Fibroblast of lung (primary cell): ENCODE results near the gene SDF2L1. TPM values are rescaled to one million over a fixed set of nuclear protein-coding genes. Genes with fewer than 3 reads are reported as not detected.

Experiments used
- DNase-seq, 2 donors: peaks; one replicate each; pipeline versions ENCODE4 v3.0.0 to v3.0.0-alpha.2; 2010; ENCODE audit warnings: low read depth in 2 of 2
- H2AFZ ChIP-seq: 2 replicates; pipeline ENCODE4 v1.5.1; 2012; ENCODE audit warnings: low read length, control low read depth, inconsistent platforms
- H3K27ac ChIP-seq: 2 replicates; pipeline ENCODE4 v1.5.1; 2011; ENCODE audit warnings: low read length, control low read depth; ENCODE audit not compliant: insufficient read depth
- H3K27me3 ChIP-seq: 2 replicates; pipeline ENCODE4 v1.5.1; 2011; ENCODE audit warnings: mild to moderate bottlenecking, low read length; ENCODE audit not compliant: control insufficient read depth, insufficient read depth
- H3K36me3 ChIP-seq: 2 replicates; pipeline ENCODE4 v1.5.1; 2011; ENCODE audit warnings: low read length; ENCODE audit not compliant: control insufficient read depth, insufficient read depth
- H3K4me1 ChIP-seq: 2 replicates; pipeline ENCODE4 v1.5.1; 2011; ENCODE audit warnings: low read length; ENCODE audit not compliant: control insufficient read depth, insufficient read depth; ENCODE audit errors: extremely low read depth
- H3K4me2 ChIP-seq: 2 replicates; pipeline ENCODE4 v1.5.1; 2011; ENCODE audit warnings: low read length, control low read depth; ENCODE audit not compliant: insufficient read depth; ENCODE audit errors: extremely low read depth
- H3K4me3 ChIP-seq, 4 experiments: fragments of 200-600 bp in 1 of 4; sonication (generic) in 1 of 4; replicated peaks in 1 of 4; 2 replicates each; pipeline ENCODE4 v1.5.1; 2011 to 2016; ENCODE audit warnings: low read length in 4 of 4, low read depth in 3 of 4, mild to moderate bottlenecking in 3 of 4, control low read depth in 2 of 4, inconsistent platforms in 1 of 4, mixed read lengths in 1 of 4; ENCODE audit not compliant: insufficient read depth in 1 of 4; ENCODE audit errors: control extremely low read depth in 1 of 4
- H3K79me2 ChIP-seq: 2 replicates; pipeline ENCODE4 v1.5.1; 2012; ENCODE audit warnings: mild to moderate bottlenecking, low read length, inconsistent platforms; ENCODE audit not compliant: control insufficient read depth, insufficient read depth
- H3K9ac ChIP-seq: 2 replicates; pipeline ENCODE4 v1.5.1; 2011; ENCODE audit warnings: mild to moderate bottlenecking, low read length, control low read depth; ENCODE audit not compliant: insufficient read depth
- H3K9me3 ChIP-seq: 2 replicates; pipeline ENCODE4 v1.5.1; 2012; ENCODE audit warnings: low read depth, low read length; ENCODE audit not compliant: control insufficient read depth, insufficient read depth
- H4K20me1 ChIP-seq: 2 replicates; pipeline ENCODE4 v1.5.1; 2011; ENCODE audit warnings: low read length; ENCODE audit not compliant: control insufficient read depth, insufficient read depth; ENCODE audit errors: extremely low read depth
- EZH2 ChIP-seq: IDR thresholded peaks from 2 replicates; pipeline ENCODE4 v1.5.1; 2012; ENCODE audit warnings: low read length, control low read depth, mild to moderate bottlenecking; ENCODE audit errors: missing control alignments
- polyA plus RNA-seq, 2 donors: library from polyadenylated mRNA; depleted of rRNA in 1 of 2; stranded (reverse) in 1 of 2; unstranded in 1 of 2; fragments of >200 nt; gene quantifications; 2 replicates each; pipeline ENCODE4 v1.2.1, GENCODE V29; 2011 to 2012; ENCODE audit warnings: missing spikeins in 1 of 2
- total RNA-seq: library from RNA; depleted of rRNA; stranded (reverse); fragments of >200 nt; gene quantifications from 2 replicates; pipeline ENCODE4 v1.2.1, GENCODE V29; 2014
- TF ChIP-seq, protein P1 (sequence below), 2 donors: IDR thresholded peaks in 1 of 2; conservative IDR thresholded peaks in 1 of 2; 1 replicate in 1 of 2; 2 replicates in 1 of 2; pipeline ENCODE4 v1.5.1; 2011 to 2012; ENCODE audit warnings: low read length in 2 of 2, control low read depth in 1 of 2, inconsistent platforms in 1 of 2, low read depth in 1 of 2, mild to moderate bottlenecking in 1 of 2

The SDF2L1 gene
- total and polyA plus RNA-seq, 2 donors (not counting 1 experiment from before 2014, with no cell fraction given) = 12.0 to 13.2 TPM

DNA sequence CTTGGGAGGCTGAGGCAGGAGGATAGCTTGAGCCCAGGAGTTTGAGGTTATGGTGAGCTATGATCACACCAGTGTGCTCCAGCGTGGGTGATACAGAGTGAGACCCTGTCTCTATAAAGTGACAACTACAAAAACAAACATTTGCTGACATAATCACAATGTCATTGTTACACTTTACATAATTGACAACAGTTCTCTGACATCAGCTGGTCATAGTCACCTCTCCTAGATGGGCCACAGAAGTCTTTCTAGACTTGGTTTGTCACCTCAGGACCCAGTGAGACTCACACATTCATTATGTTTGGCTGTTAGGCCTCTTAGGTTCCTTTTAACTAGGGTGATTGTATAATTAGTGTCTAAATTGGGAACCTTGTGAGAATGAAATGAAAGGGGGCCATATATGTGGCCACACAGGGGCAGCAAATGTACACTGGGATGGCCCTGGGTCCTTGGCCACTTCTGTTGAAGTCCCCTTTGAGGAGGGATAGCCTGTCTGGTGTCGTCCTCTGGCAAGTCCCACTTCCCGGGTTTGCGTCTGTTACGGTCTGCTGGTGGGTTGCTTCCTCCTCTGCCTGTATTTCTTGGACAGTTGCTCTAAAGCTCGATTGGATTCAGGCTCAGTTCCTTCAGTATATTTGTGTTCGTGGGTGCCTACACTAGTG lies 17.9 kb downstream of the SDF2L1 start:
- TF ChIP-seq, protein P1, sequence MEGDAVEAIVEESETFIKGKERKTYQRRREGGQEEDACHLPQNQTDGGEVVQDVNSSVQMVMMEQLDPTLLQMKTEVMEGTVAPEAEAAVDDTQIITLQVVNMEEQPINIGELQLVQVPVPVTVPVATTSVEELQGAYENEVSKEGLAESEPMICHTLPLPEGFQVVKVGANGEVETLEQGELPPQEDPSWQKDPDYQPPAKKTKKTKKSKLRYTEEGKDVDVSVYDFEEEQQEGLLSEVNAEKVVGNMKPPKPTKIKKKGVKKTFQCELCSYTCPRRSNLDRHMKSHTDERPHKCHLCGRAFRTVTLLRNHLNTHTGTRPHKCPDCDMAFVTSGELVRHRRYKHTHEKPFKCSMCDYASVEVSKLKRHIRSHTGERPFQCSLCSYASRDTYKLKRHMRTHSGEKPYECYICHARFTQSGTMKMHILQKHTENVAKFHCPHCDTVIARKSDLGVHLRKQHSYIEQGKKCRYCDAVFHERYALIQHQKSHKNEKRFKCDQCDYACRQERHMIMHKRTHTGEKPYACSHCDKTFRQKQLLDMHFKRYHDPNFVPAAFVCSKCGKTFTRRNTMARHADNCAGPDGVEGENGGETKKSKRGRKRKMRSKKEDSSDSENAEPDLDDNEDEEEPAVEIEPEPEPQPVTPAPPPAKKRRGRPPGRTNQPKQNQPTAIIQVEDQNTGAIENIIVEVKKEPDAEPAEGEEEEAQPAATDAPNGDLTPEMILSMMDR (conservative IDR thresholded peaks at IDR 0.05 in 1 of 2, IDR thresholded peaks at IDR 0.05 in 1 of 2; ENCODE audit: low read depth in 1 of 2, low read length in 2 of 2) = no peak
- TF ChIP-seq EZH2 = no peak
- H4K20me1 ChIP-seq = no peaks in the 10 kb centered on the region
- no peak overlapping the region for H3K27ac ChIP-seq
- no peaks in the 10 kb centered on the region for H3K4me1 ChIP-seq
- H3K9me3 ChIP-seq = no peaks in the 10 kb centered on the region
- H3K9ac ChIP-seq = no peak overlapping the region
- H3K36me3 ChIP-seq = no peaks in the 10 kb centered on the region
- no peak overlapping the region for H2AFZ ChIP-seq
- no peak overlapping the region for H3K4me3 ChIP-seq
- DNase-seq = no peak
- H3K4me2 ChIP-seq = no peak overlapping the region
- H3K27me3 ChIP-seq = no peaks in the 10 kb centered on the region
- no peaks in the 10 kb centered on the region for H3K79me2 ChIP-seq

DNA sequence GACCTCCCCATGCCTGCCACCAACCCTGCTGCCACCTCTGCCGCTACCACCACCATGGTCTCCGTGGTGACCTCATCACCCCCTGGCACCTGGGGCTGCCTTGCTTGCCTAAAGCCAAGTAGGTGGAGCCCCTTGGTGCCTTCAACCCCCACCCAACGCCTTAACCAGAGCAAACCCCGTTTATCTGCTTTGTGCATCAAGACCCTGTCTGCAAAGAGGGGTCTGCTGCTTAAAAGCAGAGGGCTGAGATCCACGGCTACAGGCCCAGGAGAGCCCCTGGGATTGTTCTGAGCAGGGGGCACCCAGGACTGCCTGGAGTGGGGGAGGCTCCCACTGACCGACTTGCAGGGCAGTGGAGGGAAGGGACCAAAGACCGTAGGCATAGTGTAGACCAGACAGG lies 18.8 kb downstream of the SDF2L1 start:
- no peak overlapping the region for H3K4me2 ChIP-seq
- H4K20me1 ChIP-seq = no peaks in the 10 kb centered on the region
- no peak overlapping the region for H3K27ac ChIP-seq
- H3K9me3 ChIP-seq = no peaks in the 10 kb centered on the region
- no peak overlapping the region for H3K9ac ChIP-seq
- no peak for TF ChIP-seq EZH2
- TF ChIP-seq, protein P1 (conservative IDR thresholded peaks at IDR 0.05 in 1 of 2, IDR thresholded peaks at IDR 0.05 in 1 of 2; ENCODE audit: low read depth in 1 of 2, low read length in 2 of 2) = no peak
- H3K79me2 ChIP-seq = no peaks in the 10 kb centered on the region
- no peak overlapping the region for H3K4me3 ChIP-seq
- no peaks in the 10 kb centered on the region for H3K36me3 ChIP-seq
- no peak overlapping the region for H2AFZ ChIP-seq
- no peaks in the 10 kb centered on the region for H3K4me1 ChIP-seq
- no peak for DNase-seq
- no peaks in the 10 kb centered on the region for H3K27me3 ChIP-seq

DNA sequence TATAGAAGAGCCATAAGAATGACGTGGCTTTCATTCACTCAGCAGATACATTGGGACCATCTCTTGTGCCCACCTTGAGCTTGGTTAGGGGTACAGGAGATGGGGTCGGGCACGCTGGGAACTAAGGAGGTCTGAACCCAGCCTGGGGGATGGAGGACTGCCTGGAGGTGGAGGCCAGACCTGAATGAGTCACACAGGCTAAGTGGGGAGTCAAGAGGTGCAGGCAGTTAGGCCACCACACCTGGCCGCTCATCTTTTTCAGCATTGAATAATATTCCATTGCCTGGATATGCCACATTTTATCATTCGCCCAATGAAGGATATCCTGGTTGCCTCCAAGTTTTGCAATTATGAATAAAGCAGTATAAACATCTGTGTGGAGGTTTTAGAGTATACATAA lies 19.9 kb downstream of the SDF2L1 start:
- Histone ChIP-seq H3K79me2 (peaks cover 1% of the 10 kb centered on the region), H2AFZ (no peak overlapping the region), H3K4me3 (no peak overlapping the region), H4K20me1 (no peaks in the 10 kb centered on the region), H3K4me1 (no peaks in the 10 kb centered on the region), H3K27me3 (no peaks in the 10 kb centered on the region), H3K27ac (no peak overlapping the region), H3K9me3 (no peaks in the 10 kb centered on the region), H3K9ac (no peak overlapping the region), H3K36me3 (no peaks in the 10 kb centered on the region), H3K4me2 (no peak overlapping the region)
- no peak for DNase-seq
- no peak for TF ChIP-seq EZH2
- TF ChIP-seq, protein P1 (conservative IDR thresholded peaks at IDR 0.05 in 1 of 2, IDR thresholded peaks at IDR 0.05 in 1 of 2; ENCODE audit: low read depth in 1 of 2, low read length in 2 of 2) = no peak
